Hypothalamus (tissue), 51 donors: ENCODE results near the gene TNRC6A.
"Not testable (repeated sequence)": the region's sequence is repeated elsewhere in the genome, so short reads cannot be mapped to it uniquely, and the experiment has no call there.

Experiments used
- DNase-seq, 51 donors: peaks; one replicate each; lab custom pipeline; 2025; lab: John Stamatoyannopoulos, UW

TNRC6A gene

DNA sequence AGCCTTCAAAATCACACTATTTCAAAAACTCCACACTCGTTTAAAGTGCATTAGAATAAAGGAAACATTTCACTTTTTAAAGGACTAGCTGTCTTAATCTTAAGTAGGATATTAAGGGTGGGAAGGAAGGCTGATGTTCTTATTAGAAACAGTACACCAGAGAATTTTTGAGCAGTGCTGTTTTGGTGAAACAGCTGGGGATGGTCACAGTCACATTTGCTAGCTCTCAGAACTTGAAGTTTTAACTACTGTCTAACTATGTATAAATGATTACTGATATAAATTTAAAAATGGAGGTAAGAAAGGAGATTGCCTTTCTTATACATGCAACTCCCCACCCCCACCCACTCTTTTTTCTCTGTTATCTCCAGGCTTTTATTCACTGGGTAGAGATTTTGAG, 77.8 kb downstream of the TNRC6A start:
- no peak for DNase-seq

DNA sequence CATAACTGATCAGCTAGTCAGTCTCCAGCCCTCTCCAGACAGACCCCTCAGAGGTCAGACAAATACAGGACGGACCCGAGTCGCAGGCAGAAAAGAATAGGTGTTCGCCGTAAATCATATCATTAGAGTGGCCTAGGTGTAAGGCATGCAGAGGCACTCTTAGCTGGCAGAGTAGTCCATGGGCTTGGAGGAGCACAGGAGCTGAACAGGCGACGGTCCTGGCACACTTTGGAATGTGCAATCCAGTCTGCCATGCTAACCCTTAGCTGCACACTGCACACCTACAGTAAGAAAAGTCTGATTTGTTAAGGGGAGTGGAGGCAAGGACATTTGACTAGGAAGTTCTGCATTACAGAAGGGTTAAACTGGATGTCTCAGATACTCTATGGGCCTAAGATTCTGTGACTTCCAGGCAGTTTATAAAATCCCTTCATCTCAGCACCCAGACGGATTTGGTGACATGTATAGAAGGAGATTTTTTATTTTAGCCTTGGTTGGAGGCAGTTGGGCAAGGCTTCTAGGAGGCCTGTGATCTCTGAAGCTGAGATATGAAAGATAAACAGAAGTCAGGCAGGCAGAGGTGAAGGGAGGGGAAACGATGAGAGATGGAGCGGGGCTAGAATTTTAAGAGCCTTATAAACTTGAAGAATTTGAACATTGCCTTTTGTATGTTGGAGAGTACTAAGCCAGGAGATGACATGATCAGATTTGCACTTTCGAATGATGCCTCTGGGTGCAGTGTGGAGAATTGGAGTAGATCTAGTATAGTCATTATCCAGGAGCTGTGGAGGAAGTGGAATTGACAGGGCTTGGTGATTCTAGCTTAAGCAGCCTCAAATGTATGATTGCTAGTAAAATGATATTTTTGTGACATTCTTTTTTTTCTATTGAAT, 81.7 kb downstream of the TNRC6A start:
- DNase-seq, result no peak

DNA sequence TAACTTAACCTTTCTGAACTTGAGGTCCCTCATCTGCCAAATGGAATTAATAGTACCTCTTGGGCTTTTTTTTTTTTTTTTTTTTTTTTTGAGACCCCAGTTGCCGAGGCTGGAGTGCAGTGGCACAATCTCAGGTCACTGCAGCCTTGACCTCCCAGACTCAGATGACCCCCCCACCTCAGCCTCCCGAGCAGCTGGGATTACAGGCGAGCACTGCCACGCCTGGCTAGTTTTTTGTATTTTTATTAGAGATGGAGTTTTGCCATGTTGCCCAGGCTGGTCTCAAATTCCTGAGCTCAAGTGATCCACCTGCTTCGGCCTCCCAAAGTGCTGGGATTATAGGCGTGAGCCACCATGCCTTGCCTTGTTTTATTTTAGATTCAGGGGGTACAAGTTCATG, 83.4 kb downstream of the TNRC6A start:
- DNase-seq, result not testable (repeated sequence)

DNA sequence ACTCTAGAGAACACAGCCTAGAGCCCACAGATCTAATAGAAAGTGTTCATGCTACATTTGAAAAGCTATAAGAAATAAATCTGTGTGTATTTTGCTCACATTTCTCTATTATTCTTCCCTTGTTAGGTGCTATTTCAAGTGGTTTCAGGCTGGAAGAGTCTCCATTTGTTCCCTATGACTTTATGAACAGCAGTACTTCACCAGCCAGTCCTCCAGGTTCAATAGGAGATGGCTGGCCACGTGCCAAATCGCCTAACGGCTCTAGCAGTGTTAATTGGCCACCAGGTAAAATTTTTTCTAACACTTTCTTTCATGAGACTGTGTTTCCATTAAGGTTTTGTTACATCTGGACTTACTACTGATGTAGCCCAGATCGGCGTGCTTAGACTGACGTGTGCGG, 85.6 kb downstream of the TNRC6A start:
- DNase-seq, result no peak

DNA sequence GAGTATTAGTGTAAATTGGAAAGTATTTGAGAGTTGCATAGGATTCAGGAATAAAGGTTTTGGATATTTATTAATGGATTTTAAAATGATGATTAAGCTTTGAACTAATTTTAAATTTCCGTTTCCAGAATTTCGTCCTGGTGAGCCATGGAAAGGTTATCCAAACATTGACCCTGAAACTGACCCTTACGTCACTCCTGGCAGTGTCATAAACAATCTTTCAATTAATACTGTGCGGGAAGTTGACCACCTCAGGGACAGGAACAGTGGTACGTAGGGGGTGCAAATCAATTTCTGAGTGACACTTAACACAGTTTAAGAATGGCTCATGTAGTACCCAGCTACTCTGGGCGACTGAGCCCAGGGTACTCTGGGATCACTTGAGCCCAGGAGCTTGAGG, 87.2 kb downstream of the TNRC6A start:
- DNase-seq, result no peak

DNA sequence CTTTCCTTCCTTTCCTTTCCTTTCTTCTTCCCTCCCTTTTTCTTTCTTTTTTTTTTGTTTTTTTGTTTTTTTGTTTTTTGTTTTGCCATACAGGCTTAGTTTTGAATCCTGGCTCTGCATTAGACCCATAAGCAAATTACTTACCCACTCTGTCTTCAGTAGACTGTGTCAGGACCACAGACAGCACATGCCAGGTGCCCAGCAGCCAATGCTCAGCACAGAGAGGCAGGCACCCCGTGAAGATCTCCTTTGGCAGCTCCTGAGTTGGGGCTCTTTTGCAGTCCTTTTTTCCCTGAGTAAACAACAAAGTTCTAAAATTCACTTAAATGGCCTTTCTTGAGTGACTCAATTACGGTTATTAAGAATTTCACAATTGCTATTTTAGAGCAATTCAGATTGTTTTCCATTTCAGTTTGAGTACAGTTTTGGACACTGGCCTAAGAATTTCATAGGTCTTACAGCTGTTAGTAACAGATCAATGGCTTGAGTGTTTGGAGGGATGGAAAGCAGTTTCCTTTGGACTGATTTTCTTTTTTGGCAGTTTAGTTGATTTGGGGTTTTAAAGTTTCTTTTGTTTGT, 90.1 kb downstream of the TNRC6A start:
- DNase-seq, result peak in 1 of 51 donors; percentile 20

DNA sequence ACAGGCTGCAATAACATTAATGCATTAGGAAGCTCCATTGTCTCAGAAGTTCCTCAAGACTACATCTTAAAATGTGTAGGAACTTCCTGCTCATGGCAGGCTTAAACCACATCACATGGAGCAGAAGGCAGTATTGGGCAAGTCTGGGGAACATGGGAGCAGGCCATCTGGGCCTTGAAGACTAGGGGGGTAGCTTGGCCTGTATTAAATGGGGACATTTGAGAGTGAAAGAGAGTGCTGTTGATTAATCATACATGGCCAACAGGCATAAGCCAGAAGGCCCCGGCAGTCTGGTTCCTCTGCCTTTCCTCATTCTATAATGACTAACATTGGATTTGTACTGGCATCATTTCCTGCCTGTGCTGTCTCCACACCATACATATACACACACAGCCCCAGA, 91.1 kb downstream of the TNRC6A start:
- no peak for DNase-seq

DNA sequence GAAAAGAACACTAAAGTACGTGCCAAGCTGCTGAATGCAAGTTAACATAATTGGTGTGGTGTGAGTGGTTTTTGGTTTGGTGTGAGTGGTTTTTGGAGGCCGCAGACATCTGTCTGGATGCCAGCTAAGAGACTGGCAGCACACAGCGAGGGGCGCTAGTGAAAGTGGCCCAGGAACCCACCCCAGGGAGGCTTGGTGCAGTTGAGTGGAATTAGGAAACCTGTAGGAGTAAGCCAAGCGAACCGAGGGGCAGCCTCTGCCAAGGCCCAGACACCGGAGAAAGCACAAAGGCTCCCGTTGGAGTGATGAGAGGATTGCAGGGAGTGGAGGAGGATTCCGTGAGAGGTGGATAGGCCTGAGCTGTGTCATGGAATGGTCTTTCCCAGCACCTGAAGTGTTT, 91.7 kb downstream of the TNRC6A start:
- DNase-seq, result peak in 3 of 51 donors; percentile 18 to 28 (median 20)

DNA sequence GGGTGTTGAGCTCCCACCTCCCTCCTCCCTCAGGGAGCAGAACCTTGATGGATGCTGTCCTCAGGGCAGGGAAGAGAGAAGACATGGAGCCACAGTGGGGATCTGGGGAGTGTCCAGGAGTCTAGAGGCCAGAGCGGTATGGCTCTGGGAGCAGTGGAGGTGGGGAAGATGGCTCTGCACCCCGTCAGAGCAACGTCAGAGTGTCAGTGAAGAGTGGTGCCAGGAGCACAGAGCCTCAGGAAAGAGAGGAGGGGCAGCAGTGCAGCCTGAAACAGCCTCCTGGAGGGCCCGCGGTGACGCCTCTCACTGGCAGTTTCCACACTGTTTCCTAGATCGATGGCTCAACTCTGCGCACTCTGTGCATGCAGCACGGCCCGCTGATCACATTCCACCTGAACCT, 93.1 kb downstream of the TNRC6A start:
- no peak for DNase-seq

DNA sequence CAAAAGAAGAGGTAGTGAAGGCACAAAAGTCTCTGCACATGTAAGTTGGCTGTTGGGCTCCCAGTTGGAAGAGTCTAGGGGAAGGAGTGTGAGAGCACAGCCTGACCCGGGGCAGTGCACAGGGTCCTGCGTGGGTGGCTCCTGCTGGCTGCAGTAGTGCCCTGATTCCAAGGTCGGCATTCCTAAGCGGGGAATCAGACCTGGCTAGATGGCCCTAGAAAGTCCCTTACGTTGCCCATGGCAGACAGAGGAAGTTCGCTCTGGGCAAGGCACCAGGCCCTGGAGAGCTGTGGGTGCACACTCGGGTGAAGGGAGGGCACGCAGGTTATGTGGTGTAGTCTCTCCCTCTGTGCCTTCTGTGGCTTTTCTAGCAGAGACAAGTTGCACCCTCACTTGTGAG, 93.5 kb downstream of the TNRC6A start:
- DNase-seq, result no peak

DNA sequence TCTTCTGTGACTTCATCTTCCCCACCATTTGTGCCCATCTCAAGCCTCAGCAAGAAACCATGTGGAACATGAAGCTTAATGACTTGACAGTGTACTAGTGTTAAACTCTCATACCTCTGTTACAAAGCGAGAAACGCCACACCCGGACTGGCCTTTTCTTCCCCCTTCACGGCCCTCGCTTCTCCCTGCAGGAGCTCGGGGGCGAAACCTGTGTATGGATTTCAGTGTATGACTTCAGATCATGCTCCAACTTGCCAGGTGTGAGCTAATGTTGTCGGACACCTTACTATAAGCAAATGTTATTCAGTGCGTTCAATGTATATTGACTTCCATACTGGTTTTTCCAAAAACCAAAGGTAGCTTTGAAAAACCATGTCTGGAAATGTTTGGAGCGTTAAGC, 96.2 kb downstream of the TNRC6A start:
- DNase-seq, result no peak

DNA sequence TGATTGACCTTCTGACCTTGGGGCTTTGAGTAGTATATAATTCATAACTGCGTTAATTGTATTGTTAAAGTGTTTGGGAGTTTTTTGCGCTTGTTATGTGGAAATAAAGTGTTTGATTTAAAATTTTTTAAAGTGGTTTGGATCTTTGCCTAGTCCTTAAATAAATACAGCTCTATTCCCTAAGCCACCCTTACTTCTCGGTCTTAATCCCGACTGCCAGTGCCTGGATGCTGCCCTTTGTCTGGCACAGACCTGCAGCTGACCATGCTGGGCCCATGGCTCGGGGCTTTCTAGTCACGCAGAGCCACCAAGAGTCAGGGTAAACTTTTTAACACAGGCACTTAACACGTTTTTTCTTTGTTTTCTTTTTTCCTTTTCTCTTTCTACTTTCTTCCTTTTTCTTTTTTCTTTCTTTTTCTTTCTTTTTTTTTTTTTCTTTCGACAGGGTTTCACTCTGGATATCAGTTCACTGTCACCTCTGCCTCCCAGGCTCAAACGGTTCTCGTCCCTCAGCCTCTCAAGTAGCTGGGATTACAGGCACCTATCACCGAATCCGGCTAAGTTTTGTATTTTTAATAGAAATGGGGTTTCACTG, 96.7 kb downstream of the TNRC6A start:
- DNase-seq, result no peak

DNA sequence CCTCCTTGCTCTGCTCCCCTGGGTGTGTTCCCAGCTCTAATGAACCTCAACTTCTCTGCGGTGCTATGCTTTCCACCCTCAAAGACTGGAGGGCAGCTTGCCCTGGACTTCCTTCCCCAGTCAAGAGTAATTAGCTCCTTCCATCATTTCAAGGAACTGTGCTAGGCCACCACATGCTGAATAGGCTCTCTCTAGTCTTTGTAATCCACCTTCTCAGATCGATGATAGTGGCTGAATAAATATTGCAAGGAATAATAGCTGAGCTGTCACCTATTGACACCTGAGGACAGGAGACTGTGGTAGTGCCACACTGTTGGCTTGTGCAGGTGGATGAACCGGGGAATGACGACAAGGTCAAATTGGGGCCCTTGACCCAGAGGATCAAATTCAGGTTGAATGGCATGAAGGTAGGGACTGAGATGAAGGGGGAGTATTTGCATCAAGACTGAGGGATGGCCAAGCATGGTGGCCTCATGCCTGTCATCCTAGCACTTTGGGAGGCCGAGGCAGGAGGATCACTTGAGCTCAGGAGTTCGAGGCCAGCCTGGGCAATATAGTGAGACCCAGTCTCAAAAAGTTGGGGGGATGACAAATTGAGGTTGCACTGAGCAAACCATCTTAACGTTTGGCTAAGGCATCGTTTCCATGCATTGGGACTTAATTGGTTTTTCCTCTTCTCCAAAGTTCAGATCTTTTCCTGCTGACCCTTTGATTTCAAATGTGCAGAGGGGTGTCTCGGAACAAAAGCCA, 97.5 kb downstream of the TNRC6A start:
- no peak for DNase-seq

DNA sequence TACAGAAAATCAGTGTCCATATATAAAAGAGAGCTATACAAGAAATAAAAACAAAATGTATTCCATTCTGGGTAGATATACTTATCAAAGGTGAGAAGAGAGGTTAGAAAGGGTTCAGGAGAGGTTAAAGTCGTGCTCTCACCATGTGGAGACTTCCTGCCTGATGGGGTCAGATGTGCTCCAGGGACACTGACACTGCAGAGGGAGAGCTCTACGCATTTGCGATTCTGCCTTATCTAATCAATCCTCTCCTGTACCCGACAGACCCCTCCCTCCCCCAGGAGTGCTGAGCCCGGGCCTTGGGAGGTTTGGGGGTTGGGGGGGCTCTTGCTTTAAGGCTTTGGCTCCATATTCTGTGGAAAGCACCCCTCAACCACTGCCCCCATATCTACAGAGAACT, 99.7 kb downstream of the TNRC6A start:
- DNase-seq, result no peak

DNA sequence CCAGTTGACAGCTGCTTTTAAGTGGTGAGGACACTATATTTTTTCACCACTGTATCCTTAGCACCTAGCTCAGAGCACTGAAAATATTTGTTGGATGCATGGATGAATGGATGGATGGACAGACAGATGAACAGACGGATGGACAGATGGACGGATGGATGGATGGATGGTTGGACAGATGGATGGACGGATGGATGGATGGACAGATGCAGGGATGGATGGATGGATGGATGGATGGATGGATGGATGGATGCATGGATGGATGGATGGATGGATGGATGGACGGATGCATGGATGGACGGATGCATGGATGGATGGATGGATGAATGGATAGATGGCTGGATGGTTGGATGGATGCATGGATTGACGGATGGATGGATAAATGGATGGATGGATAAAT, 103.9 kb downstream of the TNRC6A start:
- DNase-seq, result no peak

DNA sequence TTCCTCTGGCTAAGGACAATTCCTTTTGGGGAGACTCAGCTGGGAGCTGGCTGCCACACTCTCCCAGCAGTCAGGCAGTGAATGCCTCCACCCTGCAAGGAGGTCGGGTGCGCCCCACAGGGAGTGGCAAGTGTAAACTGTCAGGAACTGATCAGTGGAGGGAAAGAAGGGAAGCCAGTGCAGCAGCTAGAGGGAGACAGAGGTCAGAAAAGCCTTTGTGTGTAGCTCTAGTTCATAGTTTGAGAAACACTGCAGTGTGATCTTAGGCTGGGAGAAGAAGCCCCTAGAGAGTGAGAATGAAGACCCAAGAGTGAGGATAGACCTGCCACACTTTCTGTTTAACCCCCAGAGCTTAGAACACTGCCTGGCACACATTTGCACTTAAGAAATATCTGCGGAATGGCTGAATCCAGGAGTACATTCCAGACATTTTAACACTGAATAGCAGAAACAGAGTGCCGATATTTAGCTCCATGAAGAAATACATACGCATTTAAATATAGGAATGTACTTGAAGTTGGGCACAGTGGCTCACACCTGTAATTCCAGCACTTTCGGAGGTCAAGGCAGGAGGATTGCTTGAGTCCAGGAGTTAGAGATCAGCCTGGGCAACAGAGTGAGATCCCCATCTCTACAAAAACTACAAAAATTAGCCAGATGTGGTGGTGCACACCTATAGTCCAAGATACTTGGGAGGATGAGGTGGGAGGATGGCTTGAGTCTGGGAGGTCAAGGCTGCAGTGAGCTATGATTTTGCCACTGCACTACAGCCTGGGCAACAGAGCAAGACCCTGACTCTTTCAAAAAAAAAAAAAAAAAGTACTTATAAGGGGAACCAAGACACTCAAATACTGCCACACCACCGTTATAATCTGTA, 105.2 kb downstream of the TNRC6A start:
- DNase-seq, result peak in 20 of 51 donors; percentile 13 to 65 (median 32)

DNA sequence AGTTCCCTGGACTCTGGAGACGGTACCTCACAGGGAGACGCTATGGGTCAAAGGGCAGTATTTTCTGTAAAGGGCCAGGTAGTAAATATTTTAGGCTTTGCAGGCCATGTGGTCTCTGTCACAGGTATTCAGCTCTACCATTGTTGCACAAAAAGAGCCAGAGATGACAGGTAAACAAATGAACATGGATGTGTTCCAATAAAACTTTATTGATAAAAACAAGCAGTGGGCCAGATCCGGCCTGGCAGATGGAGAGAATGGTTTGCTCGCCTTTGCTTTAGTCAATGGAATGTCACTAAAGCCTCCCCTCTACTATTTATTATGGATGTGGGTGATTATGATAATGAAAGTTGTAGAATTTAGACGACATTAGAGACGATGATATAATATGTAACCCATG, 107.4 kb downstream of the TNRC6A start:
- DNase-seq, result no peak

DNA sequence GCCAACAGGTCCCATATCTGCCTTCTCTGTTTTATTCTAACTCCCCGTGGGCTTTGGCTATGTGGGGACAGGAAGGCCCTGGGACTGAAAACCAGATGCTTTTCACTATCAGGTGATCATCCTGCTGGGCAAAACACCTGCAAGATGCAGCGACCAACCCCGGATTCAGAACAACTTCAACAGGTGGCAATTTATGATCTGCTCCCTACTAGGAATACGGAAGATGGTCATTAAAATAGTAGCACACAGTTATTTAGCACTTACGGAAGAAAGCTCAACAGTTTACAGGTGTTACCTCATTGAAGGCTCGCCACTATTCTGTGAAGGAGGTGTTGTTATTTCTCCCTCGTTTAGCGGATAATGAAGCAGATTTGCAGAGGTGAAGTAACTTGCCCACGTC, 108.5 kb downstream of the TNRC6A start:
- DNase-seq, result no peak

DNA sequence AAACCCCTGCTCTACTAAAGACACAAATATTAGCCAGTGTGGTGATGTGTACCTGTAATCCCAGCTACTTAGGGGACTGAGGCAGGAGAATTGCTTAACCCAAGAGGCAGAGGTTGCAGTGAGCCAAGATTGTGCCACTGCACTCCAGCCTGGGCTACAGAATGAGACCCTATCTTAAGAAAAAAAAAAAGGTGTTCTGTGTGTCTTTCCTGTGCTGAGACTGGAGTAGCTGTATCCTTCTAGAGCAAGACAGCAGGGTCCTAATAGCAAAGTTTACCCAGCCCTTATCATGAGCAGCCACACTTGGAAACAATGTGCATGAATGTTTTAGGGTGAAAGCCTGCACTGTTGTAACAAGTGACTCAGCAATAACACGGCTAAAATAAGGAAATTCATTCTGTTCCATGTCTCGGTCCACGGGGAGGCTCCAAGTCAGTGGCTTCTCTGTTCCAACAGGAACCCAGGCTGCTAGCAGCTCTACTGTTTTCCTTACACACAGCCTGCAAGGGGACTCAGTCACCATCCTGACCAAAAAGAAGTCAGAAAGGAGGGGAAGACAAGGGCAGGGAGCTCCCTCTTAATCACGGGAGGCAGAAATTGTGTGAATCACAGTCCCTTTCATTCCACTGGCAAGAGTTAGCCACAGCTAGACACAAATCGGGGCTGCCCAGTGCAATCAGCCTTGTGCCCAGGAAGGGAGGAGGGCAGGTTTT, 109.3 kb downstream of the TNRC6A start:
- peak in 35 of 51 donors; percentile 15 to 80 (median 47) for DNase-seq
